Dermis blood vessel endothelial cell (primary cell): Measurements from ENCODE around the gene PAX1. TPM values are rescaled to one million over a fixed set of nuclear protein-coding genes. Genes with fewer than 3 reads are reported as not detected.

Experiments
- DNase-seq: peaks from one replicate; pipeline ENCODE4 v3.0.0; 2010
- total RNA-seq: library from RNA; depleted of rRNA; stranded (reverse); fragments of >200 nt; gene quantifications from 2 replicates; pipeline ENCODE4 v1.2.3, GENCODE V29; 2014

Gene PAX1
- total RNA-seq, 1 donor from 2014 or later: not detected

DNA sequence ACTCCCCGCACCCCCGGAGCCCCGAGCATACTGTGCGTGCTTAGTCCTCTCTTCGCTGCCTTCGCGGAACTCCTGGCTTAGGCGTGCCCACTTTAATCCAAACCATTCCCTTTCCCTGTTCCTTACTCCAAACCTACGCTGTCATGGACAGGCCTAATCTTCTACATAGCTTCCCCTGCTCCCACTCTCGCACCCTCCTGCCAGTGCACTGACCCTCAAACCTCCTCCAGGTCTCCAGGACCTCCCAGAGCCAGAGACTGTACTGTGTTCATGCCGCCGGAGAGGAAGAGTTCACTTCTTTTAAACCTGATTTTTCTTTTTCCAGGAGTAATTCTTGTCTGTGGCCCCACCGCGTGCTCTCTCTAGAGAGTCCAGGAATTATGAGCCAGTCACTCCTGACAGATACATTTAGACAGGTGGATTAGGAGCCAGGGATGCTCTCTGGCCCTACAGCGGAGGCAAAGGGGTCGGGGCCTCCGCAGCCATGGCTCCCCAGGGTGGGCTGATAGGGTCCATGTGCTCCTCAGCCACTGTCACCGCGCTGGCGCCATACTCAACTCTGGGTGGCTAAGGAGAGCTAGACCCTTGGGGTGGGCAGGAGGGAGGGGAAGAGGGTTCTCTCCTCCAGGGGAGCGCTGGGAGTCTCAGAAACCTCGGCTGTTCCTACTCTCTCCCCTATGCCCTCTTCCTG, 1.6 kb upstream of the PAX1 start:
- DNase-seq: no peak

DNA sequence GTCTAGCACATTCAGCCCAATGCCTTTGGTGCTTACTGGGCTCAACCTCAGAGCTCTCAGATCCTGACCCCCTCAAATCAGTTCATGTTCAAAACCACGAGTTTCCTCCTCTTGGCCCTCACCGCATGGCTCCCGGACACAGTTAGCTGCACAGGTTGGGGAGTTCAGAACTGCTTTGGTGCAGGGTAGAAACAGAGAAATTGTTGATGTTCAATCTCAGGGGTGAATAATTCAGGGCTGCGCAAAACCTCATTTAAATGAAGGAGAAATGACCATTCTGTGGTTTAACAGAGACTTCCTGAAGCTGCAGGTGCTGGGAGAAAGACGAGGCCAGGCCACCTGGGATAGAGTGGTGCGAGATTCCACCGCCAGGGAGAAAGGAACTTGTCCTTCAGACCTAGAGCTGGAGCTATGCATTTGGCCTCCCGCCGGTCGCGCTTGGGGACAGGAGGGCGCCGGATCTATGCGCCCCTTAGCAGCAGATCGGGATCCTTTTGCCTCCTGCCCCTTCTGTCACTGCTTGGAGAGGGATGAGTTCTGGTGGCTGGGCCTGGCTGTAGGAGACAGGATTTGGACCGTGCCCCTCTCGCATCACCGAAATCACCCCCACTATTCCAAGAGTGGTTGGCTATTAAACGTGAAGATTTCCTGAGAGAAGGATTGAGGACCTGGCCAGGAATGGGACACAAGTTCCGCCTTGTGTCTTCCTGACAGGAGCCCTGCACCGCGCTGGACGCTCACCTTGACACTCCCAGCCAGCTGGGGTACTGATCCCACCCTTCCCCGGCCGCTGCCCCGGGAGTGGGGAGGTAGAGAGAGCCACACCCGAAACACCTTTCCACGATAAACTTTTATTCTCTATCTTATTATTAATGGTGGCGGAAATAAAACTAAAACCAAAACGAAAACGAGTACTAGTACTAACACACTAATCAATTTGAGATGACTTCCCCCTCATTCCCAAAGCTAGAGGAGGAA, 767 bp upstream of the PAX1 start:
- DNase-seq: no peak

DNA sequence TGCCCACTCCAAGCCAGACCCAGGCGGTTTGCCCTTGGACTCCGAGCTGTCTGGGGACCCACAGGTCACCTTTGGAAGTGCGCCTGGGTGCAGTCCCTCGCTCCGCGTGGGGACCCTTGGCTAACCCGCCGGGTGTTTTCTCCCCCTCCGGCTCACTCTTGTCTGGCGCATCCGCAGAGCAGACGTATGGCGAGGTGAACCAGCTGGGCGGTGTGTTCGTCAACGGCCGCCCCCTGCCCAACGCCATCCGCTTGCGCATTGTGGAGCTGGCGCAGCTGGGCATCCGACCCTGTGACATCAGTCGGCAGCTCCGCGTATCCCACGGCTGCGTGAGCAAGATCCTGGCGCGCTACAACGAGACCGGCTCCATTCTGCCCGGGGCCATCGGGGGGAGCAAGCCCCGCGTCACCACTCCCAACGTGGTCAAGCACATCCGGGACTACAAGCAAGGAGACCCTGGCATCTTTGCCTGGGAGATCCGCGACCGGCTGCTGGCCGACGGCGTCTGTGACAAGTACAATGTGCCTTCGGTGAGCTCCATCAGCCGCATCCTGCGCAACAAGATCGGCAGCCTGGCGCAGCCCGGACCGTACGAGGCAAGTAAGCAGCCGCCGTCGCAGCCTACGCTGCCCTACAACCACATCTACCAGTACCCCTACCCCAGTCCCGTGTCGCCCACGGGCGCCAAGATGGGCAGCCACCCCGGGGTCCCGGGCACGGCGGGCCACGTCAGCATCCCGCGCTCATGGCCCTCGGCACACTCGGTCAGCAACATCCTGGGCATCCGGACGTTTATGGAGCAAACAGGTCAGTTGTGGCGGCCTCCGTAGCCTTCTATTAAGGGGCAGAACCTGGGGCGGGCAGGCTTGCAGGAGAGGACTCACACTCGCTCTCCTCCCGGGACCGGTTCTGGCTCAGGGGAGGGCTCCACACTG, 1.1 kb downstream of the PAX1 start:
- DNase-seq: peak; percentile 3

DNA sequence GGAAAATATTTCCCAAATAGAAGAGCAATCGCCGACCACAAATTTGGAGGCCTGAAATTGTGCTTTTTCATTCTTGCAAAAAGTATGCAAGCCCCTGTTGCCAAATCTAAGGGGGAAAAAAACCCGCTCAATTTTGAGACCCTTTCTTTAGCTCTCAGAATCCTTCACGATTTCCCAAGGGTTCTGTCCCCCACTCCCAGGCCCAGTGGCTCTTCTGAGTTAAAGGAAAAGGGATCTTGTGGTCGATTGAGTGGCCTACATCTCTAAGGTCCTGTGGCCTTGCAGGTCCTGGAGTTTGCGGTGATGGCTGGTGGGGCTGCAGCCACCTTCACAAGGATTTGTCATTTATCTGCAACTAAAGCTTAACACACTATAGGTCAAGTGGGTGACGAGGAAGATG, 1.8 kb downstream of the PAX1 start:
- no peak for DNase-seq

DNA sequence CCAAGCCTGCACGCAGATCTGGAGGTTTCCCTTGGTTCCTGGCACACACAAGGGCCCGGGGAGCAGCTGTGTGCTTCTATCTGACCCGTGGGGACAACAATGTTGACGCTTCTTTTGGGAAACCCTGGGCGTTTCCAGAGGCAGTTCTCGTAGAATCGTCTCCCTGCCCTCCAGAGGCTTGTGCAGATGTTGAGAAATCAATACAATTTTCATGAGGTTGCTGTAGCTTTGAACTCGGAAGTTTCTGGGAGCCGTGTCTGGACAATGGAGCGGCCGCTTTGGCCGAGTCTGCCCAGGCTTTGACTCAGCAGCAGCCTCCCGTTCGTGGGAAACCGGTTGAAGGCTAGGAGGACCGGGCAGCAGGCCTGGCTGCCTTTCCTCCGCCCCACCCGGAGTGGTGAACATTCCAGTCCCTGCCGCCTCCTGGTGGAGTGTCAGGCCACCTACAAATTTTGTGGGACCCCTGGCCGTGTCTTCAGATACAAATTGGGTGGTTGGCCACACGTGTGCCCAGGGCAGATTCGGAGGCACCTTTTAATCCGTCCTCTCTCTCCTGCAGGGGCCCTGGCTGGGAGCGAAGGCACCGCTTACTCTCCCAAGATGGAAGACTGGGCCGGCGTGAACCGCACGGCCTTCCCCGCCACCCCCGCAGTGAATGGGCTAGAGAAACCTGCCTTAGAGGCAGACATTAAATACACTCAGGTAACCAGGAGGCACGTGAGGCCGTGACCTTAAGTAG, 2.7 kb downstream of the PAX1 start:
- DNase-seq: no peak

DNA sequence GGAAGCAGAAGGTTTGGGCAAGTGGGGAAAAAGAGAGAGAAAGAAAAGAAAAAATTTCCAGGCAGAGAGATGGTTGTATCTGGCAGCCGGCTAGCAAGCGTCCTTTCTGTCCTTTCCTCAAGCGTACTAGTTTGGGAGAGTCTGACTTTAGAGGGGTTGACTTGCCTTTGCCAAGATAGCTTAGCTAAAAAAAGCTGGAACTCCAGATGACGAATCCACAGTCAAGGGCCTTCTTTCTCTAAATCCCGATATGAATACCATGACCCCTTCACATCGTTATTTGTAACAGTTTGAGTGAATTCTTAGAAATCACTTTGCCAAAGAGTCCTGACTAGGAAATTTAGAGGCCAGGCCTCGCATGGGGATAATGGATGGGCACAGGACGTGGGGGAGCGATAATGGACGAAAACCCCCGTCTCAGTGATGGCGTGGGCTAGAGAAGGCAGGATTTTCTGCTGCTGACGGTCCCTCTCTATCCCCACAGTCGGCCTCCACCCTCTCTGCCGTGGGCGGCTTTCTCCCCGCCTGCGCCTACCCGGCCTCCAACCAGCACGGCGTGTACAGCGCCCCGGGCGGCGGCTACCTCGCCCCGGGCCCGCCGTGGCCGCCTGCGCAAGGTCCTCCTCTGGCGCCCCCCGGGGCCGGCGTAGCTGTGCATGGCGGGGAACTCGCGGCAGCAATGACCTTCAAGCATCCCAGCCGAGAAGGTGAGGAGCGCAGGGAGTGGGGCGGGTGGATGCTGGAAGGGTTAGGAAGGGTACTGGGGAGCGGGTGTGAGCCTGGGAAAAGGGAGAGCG, 3.5 kb downstream of the PAX1 start:
- DNase-seq: no peak

DNA sequence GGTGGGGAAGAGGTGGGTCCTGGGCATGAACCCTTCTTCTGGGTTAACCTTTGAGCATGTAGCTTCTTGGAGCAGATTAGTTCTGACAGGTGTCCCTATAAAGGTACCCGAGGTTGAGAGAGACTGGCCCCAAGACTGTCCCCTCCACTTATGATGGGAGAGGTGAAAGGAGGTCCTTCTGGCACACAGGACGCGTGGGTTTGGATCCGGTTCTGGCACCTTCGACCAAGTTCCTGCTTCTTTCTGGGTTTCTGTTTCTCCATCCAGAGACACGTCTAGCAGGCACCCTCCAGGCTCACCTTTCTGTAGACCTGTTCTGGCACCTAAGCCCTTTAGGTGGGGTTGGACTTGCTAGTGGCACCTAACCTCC, 4.1 kb downstream of the PAX1 start:
- no peak for DNase-seq

DNA sequence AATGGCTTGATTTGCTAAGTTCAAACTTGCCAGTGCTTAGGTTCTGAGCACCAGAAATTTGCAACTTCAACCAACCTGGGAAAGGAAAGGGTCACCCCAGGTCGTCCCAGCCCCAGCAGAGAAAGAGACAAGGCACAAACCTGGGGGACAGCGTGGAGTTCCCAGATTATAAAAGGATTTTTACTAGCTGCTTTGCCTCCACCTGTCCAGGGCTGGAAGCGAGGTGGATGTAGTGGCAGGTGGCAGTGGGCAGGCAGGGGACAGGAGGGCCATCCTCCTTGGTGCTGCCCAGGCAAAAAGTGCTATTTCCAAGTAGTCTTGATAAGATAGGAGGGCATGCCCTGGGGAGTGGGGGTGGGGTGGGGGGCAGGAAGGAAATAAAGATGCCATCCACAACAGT, 4.9 kb downstream of the PAX1 start:
- DNase-seq: no peak

DNA sequence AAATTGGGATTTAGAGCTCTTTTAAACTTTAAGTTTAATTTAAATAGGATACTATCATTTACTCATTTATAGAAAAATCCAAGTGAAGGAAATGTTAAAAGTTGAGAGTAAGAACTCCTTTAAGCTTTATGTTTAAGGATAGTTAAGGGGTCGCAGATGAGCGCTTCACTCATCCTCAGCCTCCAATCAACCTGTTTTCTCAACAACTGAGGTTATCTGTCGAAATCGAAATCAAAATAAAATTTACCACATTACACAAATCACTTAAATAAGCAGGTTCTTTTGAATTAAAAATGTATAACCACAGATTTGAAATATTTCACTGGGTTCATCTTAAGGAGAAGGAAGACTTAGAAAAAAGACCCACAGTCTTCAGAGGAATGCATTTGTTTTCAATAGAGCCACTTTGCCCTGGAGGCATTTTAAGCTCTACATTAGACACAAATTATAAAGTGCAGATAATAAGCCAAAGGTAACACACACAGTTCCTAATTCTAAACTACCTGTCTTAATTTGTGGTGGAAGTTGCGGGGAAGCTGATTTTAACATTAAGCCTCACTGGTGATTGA, 5.5 kb downstream of the PAX1 start:
- DNase-seq: no peak

DNA sequence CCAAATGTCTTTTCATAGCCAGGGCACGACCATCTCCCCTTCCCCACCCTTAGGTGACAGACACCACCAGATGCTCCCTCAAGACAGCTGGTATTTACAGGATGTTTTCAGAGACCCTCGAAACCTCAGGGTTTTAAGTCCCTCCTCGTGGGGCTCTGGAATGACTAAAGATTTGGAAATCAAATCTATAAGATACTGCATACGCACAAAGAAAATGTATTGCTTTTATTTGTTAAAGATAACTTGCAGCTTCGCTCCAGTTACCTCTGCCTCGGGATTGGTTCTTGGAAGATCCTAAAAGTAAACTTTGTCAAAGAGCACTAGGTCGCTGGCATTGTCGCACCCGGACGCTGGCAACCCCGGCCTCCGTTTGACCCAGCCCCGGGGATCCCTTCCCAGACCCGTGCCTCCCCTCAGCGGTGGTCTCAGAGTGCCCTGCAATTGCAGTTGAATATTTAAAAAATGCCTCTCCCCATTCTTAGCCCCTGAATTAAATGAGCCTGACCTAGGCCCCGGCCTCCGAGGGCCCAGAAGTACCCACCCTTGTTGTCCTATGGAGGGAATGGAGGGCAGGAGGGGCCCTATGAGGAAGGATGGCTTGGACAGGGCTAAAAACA, 7.1 kb downstream of the PAX1 start:
- DNase-seq: no peak

DNA sequence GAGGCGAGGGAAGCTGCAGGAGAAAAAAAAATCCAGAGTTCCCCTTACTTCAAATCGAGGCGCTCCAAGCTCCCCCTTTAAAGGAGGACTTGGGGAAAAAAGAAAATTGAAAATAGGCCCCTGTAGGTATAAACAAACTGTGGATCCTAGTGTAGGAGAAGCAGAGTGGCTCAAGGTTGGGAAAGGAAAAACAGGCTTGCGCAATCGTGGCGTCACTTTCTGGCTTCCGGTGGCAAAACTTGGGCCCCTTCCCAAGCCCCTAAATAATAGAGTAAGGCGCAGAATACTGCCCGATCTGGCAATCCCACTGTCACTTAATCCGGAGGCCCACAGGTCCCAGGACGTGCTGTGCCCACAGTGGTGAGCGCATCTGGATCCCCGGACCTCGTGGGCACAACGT, 8.0 kb downstream of the PAX1 start:
- DNase-seq: no peak

DNA sequence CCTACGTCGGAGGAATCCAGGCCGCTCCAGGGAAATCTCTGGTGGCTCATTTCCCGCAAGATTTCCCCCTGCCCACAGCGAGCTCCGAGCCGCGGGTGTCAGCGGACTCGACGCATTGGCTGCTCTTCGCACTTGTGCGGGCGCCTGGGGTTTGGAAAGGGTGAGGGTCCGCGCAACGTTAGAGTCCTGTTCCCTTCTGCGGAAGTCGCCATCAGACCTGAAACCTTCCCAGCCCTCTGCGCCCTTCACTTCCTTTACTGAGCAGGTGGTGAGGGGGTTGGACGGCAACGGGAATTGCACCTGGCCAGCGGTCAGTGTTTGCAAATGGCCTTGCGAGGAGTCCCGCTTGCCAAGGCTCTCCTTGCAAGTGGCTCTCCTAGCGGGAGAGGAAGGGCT, 8.4 kb downstream of the PAX1 start:
- DNase-seq: no peak

DNA sequence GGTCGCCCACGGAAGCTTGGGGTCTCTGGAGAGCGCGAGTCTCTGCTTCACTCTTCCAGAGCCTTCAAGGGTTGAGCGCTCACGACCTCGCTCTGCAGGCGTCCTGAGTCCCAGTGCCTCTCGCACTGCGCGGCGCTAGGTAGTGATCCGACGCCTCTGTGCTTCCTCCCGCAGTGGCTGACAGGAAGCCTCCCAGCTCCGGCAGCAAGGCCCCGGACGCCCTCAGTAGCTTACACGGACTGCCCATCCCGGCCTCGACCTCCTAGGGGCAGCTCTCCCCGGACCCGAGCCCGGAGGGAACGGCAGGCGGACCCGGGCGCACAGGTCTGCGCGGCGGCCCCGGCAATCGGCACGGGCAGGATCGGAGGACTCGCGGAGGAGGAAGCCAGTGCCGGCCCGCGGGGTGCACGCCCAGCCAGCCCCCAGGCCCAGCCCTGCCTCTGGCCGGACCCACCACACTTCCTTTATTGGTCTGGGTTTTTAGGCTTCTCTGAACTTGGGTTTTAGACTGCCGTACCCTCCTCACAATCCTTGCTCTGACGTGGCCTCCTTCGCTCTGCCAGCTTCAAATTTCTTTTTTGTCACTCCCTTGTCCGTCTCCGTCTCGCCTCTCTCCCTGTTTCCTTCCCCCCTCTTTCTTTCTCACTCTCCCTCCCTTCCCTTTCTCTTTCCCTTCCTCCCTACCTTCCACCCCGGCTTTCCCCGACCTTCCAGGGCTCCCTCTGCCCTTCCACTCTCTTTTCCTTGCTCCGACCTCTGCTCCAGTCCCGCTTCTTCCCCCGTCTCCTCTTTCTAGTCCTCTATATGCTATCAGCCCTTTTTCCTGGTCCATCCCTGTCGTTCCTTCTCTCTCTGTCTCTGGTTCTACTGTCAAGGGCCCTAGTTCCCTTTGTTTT, 9.1 kb downstream of the PAX1 start:
- no peak for DNase-seq

DNA sequence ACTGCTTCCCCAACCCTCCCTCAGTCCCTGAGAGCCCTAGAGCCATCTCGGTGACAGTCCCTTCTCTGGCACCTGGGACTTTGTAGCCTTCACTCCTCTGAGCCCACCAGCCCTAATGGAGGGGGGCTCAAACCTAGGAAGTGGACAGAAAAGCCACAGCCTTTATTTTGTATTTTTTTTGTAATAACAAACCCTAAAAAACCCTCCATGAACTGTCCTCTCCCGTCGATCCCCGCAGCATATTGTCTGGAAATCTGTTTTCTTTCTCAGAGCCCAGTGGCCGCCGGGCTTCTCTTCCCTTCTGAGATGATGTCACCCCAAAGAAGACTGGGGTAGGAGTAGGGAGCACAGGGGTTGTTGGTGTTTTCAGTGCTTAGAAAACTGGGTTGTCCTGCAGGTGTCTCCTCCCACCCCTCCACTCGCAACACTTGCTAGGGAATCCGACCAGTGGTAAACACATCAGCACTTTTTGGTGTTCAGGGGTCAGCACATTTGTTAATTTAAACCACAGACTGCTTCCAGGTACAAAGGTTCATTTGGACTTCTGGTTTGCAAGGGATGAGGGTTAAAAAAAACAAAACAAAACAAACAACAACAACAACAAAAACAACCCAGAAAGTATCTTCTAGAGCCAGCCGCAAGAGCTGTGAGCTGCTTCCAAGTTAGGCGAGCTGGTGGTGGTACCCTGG, 9.9 kb downstream of the PAX1 start:
- DNase-seq: no peak

DNA sequence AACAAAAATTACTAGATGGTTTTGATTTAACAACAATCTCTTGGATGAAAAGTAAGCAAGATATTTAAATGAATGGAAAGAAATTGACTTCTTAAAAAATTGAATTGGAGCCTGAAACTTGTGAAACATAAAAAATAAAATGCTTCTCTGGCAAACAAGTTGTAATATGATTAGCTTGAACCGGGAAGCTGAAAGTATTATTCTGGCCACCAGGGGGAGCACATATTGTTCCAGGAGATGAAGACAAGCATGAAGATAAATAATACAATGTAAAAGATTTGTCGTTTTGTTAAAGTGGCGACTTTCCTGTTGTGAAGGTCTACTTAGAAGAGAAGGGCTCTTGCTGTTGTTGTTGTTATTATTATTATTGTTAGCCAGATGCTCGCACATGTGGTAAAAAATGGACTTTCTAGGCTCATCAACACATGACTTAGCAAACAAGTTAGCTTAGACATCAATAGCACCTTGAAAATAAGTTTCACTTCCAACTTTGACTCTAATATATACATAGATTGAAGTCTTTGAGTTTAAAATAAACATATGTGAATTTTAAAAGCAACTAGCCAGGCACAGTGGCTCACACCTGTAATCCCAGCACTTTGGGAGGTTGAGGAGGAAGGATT, 14.2 kb downstream of the PAX1 start:
- peak; percentile 79 for DNase-seq

DNA sequence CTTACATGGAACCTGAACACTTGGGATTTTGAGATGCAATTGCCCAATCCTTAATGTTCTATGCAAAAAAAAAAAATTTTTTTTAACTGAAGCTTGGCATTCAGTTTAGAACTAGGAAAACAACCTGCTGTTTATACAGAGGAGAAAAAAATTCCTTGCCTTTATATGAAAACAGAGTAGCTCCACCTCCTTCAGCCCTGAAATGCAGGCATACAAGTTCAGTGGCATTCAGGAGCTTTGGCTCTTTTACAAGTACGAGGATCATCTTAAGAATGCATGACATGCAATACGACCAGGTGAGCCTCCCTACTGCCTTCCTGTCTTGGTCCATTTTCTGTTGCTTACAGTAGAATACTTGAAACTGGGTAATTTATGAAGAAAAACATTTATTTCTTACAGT, 20.4 kb downstream of the PAX1 start:
- no peak for DNase-seq

DNA sequence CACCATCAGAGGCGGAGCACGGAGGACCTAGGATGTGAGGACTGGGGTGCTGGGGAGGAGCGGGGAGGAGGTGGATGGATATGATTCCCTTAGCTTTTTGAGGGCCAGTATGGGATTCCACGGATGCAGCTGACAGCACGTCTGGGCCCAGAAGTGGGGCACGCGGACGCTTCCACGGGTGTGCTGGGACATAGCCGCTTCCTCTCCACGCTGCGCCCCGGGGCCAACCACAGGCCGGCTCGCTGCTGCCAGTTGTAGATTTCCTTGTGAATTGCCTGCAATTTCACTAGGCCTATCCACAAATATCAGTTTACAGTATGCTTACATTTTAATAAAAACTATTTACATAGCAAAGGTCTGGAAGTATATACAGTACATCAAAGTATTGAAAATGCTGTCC, 23.9 kb downstream of the PAX1 start:
- no peak for DNase-seq

DNA sequence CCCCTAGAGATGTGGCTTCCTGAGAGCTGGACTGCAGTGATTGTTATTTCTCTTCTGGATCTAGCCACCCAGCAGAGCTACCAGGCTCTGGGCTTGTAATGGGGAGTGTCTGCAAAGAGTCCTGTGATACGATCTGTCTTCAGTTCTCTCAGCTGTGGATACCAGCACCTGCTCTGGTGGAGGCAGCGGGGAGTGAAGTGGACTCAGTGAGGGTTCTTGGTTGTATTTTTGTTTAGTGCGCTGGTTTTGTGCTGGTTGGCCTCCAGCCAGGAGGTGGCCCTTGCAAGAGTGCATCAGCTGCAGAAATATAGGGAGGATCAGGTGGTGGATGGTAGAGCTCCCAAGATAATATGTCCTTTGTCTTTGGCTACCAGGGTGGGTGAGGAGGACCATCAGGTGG, 33.7 kb downstream of the PAX1 start:
- DNase-seq: no peak
